Measurements from ENCODE around the gene ACTN1.
A peak's percentile ranks its signal among the peaks of the same experiment; 100 is the strongest.

Gene ACTN1

DNA sequence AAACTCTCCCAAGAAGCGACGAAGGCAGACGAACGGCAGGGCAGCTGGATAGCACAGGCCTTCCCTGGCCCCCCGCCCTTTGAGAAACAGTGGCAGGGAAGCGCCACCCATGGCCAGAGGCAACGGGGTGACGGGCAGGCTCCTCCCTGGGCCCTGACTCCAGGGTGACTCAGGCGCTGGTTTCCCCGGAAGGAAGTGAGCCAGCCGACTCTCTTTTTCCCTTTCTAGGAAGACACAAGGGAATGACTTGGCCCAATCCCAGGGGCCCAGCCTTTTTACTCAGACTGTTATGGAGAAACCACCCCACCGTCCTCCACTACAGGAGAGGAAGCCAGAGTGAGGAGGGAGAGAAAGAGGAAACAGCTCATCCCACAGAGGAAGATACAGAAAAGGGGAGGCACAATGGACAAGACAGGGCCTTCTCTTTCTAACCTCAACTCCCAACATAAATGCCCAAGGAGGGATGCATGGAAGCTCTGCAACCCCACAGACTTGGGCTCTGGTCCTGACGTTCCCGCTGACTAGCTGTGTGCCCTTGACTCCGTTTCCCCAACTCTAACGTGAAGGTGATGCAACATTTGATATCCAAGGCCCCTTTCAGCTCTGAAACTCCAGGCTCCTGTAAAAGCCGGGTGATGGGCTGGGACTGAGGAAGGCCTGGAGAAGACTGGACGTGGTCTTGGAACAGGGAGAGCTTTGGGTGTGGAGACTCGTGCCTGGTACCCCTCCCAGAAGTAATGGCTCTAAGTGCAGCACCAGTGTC, 27.9 kb downstream of the ACTN1 start:
- DNase-seq (ENCODE audit: low spot score) = no peak

DNA sequence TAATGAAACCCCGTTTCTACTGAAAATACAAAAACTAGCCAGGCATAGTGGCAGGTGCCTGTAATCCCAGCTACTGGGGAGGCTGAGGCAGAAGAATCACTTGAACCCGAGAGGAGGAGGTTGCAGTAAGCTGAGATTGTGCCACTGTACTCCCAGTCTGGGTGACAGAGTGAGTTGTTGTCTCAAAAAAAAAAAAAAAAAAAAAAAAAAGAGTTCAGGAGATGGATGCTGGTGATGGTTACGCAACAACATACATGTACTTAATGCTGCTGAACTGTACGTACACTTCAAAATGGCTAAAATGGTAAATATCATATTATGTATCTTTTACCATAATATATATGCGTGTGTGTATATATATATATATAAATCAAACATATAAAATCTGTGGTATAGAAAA, 29.0 kb downstream of the ACTN1 start:
- DNase-seq (ENCODE audit: low spot score) = no peak

DNA sequence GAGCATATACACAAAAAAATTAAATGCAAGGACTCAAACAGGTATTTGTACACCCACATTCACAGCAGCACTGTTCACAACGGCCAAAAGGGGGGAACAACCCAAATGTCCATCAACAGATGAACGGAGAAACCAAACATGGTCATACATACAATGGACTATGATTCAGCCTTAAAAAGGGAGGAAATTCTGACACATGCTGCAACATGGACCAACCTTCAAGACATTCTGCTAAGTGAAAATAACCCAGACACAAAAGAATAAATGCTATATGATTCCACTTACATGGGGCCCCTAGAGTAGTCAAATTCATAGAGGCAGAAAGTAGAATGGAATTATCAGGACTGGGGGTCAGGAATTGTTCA, 29.5 kb downstream of the ACTN1 start:
- no peak for DNase-seq (ENCODE audit: low spot score)

DNA sequence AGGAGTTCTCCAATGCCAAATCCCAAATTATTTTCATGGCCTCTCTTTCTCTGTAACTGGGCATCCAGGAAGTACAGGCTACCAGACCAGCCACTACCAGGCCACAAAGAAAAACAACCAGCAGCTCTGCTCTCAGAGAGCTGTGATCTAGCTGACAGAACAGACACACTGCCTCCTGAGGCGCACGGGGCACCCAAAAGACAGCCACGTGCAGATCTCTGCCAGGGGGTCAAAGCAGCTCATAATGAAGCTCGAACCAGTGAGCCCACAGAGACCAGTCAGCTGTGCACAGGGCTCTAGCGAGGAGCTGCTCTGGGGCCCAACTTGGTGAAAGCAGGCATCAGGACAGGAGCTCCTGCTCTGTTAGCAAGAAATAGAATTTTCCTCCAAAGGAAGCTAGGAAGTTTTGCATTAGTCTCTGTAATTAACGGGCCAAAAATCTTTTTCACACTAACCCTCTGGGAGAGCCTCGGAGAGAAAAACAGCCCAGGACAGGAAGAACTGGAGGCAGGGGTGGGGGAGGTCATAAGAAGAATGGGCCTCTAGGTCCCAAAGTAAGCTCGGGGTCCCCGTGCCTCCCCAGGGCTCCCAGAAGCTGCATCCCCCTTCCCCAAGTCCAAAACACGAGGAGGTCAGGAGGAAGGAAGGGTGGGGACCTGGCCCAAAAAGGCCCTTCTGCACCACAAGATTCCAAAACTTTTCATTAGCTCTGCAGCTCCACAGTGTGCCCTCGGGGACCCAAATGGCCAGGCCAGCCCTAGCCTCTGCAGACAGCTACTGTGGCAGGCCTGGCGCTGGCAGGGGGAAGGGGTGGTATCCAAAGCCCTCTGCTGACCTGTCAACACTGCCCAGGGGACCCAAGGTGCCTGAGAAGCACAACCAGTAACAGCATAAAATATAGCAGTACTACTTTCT, 30.2 kb downstream of the ACTN1 start:
- DNase-seq (ENCODE audit: low spot score) = no peak

DNA sequence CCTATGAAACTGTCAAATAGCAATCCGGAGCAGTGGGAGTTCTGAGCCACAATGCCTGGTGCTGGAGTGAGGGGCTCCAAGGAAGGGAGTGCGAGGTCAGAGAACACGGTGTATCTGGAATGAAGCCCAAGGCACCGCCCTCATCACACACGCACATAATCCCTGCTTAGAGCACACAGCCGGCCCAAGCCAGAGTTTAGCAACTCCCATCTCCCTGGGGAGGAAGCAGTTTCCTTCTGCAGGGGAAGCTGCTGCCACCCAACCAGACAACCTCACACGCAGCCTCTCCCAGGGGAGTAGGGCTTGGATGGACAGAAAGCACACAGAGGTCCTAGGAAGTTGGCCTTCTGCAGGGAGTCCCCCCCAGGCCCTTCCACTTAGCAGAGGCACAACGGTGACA, 31.3 kb downstream of the ACTN1 start:
- peak; percentile 50 for DNase-seq (ENCODE audit: low spot score)

DNA sequence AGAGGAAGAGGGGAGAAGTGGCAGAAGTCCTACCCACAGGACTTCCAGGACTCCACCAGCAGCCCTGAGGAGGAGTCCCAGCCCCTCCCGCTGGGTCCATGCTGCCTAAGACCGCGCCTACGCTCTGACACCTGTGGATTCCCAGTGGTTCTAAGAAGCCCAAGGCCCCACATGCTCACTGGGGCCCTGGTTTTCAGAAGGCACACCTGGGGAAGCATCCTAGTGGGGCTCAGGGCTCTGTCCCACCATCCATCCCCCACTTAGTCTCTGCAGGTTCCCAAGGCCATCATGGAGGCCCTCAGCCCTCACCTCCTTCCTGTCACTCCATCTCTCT, 32.6 kb downstream of the ACTN1 start:
- DNase-seq (ENCODE audit: low spot score) = no peak

DNA sequence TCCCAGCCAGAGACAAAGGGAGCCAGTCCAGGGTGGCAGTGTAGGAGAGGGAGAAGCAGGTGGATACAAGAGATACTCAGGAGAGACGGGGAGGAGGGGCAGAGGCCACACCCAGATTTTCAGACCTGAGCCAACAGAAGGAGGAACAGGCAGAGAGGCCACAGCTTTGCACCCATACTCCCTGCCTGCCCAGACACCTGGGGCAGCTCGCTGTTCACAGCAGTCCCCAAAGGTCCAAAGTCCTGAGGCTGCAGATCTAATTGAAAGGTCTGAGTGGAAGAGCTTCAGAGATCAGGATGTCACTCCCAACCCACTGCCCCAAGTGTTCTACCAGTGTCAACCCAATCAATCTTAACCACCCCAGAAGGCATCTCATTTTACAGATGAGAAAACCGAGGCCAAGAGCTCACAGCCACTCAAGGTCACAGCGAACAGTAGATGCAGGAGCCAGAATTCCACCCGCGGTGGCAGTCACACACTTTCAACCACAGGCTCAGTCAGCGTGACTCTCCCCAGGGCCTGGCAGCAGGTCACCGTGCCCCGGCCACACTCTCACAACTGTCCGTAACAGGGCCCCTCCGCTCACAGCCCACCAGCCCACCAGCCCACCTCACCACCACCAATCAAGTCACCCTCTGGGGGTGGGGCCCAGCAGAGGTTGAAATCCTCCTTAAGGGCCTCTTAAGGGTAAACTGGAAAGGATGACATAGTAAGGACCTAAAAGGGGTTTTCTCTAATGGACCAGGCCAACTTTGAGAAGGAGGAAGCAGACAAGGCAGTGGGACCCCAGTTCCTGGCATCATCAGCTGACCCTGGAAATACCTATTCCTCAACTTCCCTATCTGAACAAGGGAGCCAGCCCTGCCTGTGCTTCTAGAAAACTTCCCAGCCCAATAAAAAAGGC, 33.3 kb downstream of the ACTN1 start:
- DNase-seq (ENCODE audit: low spot score) = no peak

DNA sequence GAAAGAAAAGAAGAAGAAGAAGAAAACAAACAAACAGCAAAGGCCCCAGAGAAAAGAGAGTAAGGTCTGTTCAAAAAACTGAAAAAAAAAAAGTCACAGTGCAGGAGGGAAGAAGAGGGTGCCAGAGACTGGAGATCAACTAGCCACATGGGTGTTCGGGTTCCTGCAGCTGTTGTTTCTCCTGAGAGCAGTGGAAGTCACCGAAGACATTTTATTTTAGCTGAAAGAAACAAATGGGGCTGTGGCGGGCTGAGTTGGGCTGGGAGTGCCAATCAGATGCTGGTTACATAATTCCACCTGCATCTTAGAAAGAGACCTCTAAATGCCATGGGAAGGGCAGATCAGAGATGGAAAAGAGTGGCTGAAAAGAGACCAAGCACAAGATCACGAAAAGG, 33.9 kb downstream of the ACTN1 start:
- no peak for DNase-seq (ENCODE audit: low spot score)

DNA sequence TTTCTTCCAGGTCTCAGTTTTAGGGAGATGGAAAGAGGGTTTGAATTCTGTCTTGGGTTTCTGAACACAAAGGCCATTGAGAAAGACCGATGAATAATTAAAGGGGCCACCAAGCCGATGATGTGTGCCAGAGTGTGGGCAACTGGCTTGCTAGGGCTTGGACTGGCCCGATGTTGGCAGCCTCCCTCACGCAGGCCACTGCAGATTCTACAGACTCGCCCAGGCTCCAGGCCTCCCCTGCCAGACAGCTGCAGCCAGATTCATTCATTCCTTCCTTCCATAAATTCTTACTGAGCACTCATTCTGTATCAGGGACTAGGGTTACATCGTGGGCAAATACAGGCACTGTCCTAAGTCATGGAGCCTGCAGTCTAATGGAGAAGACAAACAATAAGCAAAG, 34.9 kb downstream of the ACTN1 start:
- DNase-seq (ENCODE audit: low spot score) = no peak

DNA sequence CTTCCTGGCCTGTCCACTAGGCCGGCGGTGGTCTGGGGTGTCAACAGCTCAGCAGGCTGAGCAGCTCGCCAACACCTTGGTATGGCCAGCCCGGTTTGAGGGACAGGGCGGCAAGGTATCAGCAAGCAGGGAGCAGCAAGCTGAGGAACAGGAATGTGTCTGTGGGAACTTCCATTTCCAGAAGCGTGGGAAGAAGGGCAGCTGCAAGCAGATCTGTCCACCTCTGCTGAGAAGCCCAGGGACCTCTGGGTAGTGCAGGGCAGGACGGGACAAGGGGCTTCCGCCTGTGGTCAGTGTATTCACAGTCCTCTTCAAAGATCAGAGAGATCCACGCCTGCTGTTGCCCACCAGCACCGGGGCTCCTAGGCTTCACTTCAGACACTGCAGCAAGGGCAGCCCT, 36.0 kb downstream of the ACTN1 start:
- no peak for DNase-seq (ENCODE audit: low spot score)

DNA sequence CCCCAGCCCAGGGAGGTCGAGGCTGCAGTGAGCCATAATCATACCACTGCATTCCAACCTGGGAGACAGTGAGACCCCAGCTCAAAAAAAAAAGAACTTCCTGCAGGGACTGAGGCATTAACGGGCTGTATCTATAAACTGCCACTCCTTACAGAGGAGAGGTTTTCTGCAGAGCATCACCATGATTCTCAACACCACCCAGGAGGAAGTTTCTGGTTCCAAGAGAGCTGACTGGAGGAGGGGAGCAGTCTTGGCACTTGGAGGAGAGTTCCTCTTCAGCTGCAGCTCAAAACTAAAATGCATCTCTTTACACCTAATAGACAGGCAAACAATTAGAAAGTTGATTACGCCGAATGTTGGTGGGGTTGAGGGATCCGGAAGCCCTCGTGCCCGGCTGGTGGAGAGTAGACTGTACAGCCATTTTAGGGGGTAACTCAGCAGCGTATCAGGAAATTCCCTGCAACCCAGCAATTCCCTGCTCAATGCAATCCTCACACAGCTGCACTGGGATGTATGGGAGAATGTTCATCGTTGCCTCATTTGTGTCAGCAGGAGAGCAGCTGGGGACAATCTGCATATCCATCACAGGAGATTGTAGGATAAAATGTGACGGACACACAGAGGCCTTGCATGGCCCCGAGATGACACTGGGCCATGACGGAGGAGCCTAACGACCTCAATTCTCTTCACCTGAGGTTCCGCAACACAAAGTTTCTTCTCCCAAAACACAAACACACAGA, 36.6 kb downstream of the ACTN1 start:
- DNase-seq (ENCODE audit: low spot score) = no peak

DNA sequence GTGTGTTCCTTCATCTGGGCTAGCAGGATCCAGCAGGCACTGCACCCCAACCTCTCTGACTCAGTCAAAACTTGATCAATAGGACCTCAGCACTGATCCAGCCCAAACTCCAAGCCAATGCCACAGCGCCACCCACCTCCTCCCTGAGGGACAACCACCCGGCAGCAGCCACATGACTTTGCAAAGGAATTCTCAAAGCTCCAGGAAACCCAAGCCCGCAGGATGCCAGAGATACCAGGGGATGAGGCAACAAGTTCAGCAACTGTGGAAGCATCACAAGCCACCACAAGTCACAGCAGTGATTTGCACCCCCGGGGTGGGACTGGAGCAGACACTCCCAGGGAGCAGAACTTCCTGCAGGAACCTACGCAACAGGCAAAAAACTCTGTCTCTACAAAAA, 37.3 kb downstream of the ACTN1 start:
- peak; percentile 72 for DNase-seq (ENCODE audit: low spot score)

DNA sequence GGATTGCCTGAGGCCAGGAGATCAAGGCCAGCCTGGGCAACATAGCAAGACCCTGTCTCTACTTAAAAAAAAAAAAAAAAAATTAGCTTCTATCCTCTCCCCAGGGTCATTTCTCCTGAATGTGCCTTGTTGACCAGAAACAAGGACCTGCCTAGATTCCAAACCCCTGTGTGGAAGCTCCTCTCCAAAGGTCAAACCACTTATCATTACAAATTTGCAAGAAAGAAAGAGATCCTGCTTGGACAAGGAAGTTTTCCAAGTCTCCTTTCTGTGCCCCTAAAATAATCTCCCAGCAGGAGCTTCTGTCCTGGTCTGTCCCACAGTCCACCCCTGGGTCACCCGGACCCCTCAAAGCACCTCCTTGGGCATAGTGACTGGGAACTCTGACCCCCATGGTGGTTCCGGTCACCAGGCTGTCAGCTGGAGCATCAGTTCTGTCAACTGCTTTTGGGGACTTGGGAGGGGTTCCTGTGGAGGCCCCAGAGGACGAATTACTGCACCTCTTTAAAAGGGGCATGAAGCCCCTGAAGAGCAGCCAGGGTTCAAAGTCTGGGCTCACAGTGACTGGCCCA, 38.4 kb downstream of the ACTN1 start:
- no peak for DNase-seq (ENCODE audit: low spot score)

DNA sequence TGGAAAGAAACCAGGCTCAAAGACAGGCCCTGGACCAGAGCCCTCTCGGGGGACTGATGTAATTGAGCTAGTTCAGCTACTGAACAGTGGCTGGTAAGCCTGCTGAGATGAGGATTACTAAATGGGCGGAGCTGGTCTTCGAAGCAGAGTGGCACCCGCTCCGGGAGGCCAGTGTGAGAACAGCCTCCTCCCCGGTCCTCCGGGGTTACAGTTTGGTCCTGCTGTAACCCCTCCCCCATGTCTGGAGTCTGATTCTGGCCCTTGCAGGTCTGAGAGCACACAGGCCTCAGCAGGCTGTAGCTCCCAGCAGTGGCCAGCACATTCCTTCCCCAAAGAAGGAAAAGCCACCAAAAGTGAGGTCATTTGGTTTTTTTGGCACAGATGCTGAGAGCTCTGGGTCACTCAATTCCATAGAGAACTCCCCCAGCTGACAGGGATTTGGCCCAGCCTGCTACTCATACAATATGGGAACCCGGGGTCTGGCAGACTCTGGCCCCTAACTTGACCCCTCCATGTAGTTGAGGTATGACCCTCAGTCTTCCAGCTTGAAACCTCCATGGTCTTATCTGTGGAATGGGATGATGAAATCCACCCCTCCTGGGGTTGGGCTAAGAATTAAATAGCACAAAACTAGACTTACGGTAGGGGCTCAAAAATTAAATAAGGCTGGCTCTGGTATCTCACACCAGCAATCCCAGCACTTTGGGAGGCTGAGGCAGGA, 39.0 kb downstream of the ACTN1 start:
- peak; percentile 51 for DNase-seq (ENCODE audit: low spot score)

DNA sequence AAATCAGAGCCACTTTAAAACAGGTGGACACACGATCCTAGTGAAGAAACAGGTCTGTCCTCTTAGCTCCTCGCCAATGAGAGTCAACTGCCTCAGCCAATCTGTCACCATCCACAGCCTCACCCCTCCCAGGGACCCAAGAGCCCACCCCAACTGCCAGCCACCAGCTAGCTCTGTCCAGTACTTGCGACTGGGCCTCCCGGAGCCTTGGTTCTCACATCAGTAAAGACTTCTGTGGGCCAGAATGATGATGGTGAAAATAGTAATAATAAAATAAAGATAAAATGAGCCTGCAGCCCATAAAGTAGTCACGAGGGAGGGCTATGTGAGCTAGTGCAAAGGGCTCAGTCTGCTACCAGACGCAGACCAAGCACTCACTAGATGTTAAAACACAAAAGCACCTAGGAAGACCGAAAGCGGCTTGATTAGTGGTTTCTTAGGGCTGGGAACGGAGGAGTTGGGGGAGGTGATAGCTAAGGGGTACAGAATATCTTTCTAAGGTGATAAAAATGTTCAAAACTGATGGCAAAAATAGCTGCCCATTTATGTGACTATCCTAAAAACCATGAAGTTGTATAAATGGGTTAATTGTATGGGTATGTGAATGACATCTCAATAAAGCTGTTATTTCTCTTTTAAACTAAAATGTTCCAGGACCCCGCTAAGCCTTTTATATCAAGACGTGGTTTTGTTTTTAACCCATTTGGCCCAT, 39.8 kb downstream of the ACTN1 start:
- no peak for DNase-seq (ENCODE audit: low spot score)

DNA sequence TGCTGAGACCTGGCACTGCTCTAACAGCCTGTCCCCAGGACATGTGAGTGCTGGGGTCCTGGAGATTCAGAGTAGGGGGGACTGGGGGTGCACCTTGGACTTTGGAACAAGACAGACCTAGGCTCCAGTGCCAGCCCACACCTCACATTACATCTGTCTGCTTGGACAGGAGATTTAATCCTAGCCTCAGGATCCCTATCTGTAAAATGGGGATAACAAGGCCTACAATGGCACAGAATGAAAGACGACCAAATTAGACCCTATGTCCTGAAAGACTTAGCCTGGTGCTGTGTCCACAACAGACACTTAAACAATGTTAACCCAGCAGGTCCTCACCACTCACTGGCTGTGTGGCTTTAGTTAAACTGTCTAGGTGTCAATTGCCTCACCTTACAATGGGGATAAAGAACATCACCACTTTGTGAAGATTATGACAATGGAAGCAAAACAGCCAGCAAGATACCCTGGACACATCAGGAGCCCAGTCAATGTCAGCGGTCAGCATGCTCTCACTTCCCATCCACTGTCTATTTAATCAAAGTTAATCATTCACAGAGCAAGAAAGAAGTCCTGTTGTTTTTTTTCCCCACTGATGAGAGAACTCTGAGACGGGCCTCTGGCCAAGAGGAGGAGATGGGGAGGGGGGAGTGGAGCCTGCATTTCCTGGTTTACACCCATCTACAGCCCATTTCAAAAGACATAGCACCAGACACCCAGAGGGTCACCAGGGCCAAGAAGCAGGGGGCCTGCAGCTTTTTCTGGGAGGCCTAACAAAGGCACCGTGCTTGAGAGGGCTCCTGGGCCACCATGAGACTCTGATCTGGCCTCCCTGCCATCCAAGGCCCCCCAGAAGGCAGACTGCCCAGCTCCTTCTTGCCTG, 40.6 kb downstream of the ACTN1 start:
- peak; percentile 65 for DNase-seq (ENCODE audit: low spot score)

DNA sequence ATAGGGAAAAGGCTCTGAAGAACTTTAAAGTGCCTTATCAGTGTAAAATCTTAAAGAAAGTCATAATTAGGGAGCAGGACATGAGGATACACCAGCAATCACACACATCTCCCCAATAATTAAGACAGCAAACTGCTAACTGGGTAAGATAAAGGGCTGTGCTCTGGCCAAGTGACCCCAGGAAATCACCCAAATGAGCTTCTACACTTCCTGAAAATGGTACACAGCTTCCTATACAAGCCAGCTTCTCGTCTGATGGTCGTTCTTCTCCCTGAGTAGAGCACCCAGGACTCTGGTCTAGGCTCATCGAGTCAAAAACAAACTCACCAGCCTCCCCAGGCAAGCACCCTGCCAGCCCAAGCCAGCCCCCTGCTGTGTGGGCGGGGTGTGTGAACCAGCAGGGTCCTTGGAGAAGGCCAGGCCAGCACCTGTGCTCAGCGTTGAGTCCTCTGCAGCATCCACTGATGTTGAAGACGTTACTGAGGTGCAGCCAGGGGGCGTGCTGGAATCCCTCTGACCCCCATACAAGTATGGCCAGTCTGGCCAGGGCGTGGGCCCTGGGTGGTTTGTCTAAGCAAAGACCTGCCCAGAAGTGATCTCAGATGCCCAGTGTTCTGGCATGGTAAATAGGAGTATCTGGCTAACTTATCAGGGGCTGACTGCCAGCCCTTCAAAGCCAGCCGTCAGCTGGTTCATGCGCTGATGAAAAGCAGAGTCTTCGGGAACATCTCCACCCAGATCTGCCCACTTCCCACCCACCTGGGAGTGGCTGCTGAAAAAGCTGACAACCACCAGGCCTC, 41.4 kb downstream of the ACTN1 start:
- no peak for DNase-seq (ENCODE audit: low spot score)

DNA sequence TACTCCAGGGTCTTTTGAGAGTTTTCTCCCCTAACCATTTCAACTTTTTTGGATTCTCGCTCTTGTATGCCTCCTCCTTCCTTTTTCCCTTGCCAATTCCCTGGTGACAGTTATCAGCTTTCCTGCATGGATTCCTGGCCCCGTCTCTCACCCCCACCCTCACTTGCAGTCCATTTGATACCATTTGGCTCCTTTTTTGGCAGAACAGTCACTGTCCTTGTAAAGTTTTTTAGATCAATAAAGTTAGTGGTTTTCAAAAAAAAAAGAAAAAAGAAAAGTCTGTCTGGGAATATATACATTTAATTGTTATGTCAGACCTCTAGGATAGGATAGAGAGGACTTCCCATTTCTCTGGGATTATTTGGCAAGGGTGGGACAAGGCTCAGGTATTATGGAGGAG, 42.1 kb downstream of the ACTN1 start:
- DNase-seq (ENCODE audit: low spot score) = no peak

Measured in HuH-7 (cell line).